ENCODE measurements around the gene KDM3B. TPM values are rescaled to one million over a fixed set of nuclear protein-coding genes. Genes with fewer than 3 reads are reported as not detected.

KDM3B gene
- total and polyA plus RNA-seq, 2 of the 8 experiments (the other 6 are each of a cell fraction or from before 2014, with no cell fraction given), result 27.1 to 78.1 TPM

DNA sequence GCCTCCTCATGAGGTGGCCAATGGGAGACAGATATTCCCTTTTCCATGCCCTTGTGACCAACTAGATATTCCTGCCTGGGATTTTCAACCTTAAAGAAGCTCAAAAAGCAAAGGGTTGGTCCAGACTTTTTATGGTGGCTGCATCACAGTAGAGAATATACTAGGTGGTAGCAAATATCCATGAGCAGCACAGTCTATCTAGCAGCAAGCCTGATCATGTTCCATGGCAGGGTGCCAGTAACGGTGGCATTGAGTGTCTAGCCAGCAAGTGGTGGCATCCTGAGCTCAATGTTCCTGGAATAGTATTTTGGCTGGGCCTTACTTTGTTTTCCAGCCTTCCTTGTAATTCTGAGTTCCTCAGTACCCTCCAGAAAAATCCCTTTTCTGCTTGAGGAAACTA is 46.7 kb upstream of the KDM3B start (continued):
- TF ChIP-seq, protein P1, sequence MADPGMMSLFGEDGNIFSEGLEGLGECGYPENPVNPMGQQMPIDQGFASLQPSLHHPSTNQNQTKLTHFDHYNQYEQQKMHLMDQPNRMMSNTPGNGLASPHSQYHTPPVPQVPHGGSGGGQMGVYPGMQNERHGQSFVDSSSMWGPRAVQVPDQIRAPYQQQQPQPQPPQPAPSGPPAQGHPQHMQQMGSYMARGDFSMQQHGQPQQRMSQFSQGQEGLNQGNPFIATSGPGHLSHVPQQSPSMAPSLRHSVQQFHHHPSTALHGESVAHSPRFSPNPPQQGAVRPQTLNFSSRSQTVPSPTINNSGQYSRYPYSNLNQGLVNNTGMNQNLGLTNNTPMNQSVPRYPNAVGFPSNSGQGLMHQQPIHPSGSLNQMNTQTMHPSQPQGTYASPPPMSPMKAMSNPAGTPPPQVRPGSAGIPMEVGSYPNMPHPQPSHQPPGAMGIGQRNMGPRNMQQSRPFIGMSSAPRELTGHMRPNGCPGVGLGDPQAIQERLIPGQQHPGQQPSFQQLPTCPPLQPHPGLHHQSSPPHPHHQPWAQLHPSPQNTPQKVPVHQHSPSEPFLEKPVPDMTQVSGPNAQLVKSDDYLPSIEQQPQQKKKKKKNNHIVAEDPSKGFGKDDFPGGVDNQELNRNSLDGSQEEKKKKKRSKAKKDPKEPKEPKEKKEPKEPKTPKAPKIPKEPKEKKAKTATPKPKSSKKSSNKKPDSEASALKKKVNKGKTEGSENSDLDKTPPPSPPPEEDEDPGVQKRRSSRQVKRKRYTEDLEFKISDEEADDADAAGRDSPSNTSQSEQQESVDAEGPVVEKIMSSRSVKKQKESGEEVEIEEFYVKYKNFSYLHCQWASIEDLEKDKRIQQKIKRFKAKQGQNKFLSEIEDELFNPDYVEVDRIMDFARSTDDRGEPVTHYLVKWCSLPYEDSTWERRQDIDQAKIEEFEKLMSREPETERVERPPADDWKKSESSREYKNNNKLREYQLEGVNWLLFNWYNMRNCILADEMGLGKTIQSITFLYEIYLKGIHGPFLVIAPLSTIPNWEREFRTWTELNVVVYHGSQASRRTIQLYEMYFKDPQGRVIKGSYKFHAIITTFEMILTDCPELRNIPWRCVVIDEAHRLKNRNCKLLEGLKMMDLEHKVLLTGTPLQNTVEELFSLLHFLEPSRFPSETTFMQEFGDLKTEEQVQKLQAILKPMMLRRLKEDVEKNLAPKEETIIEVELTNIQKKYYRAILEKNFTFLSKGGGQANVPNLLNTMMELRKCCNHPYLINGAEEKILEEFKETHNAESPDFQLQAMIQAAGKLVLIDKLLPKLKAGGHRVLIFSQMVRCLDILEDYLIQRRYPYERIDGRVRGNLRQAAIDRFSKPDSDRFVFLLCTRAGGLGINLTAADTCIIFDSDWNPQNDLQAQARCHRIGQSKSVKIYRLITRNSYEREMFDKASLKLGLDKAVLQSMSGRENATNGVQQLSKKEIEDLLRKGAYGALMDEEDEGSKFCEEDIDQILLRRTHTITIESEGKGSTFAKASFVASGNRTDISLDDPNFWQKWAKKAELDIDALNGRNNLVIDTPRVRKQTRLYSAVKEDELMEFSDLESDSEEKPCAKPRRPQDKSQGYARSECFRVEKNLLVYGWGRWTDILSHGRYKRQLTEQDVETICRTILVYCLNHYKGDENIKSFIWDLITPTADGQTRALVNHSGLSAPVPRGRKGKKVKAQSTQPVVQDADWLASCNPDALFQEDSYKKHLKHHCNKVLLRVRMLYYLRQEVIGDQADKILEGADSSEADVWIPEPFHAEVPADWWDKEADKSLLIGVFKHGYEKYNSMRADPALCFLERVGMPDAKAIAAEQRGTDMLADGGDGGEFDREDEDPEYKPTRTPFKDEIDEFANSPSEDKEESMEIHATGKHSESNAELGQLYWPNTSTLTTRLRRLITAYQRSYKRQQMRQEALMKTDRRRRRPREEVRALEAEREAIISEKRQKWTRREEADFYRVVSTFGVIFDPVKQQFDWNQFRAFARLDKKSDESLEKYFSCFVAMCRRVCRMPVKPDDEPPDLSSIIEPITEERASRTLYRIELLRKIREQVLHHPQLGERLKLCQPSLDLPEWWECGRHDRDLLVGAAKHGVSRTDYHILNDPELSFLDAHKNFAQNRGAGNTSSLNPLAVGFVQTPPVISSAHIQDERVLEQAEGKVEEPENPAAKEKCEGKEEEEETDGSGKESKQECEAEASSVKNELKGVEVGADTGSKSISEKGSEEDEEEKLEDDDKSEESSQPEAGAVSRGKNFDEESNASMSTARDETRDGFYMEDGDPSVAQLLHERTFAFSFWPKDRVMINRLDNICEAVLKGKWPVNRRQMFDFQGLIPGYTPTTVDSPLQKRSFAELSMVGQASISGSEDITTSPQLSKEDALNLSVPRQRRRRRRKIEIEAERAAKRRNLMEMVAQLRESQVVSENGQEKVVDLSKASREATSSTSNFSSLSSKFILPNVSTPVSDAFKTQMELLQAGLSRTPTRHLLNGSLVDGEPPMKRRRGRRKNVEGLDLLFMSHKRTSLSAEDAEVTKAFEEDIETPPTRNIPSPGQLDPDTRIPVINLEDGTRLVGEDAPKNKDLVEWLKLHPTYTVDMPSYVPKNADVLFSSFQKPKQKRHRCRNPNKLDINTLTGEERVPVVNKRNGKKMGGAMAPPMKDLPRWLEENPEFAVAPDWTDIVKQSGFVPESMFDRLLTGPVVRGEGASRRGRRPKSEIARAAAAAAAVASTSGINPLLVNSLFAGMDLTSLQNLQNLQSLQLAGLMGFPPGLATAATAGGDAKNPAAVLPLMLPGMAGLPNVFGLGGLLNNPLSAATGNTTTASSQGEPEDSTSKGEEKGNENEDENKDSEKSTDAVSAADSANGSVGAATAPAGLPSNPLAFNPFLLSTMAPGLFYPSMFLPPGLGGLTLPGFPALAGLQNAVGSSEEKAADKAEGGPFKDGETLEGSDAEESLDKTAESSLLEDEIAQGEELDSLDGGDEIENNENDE (IDR thresholded peaks at IDR 0.05; ENCODE audit: insufficient replicate concordance, low read length), result no peak
- TF ChIP-seq HDAC6 (IDR thresholded peaks at IDR 0.05; ENCODE audit: low read depth, low read length), result no peak
- no peak for TF ChIP-seq KDM5A (IDR thresholded peaks at IDR 0.05; ENCODE audit: low read length)
- TF ChIP-seq CBX5 (IDR thresholded peaks at IDR 0.05; ENCODE audit: low read depth, low read length), result no peak
- TF ChIP-seq GTF2F1 (IDR thresholded peaks at IDR 0.05; ENCODE audit: borderline replicate concordance, low read depth, low read length), result no peak
- no peak for TF ChIP-seq NANOG (IDR thresholded peaks at IDR 0.05; ENCODE audit: insufficient read depth, low read depth, low read length, poor library complexity, severe bottlenecking)
- TF ChIP-seq, protein P2, sequence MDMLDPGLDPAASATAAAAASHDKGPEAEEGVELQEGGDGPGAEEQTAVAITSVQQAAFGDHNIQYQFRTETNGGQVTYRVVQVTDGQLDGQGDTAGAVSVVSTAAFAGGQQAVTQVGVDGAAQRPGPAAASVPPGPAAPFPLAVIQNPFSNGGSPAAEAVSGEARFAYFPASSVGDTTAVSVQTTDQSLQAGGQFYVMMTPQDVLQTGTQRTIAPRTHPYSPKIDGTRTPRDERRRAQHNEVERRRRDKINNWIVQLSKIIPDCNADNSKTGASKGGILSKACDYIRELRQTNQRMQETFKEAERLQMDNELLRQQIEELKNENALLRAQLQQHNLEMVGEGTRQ (IDR thresholded peaks at IDR 0.05; ENCODE audit: low read length), result no peak
- no peak for TF ChIP-seq SP4 (IDR thresholded peaks at IDR 0.05; ENCODE audit: low read length)
- TF ChIP-seq CREB1 (IDR thresholded peaks at IDR 0.05), result no peak
- TF ChIP-seq CHD1 (IDR thresholded peaks at IDR 0.05; ENCODE audit: low read depth, low read length), result no peak
- TF ChIP-seq CBX8 (IDR thresholded peaks at IDR 0.05; ENCODE audit: borderline replicate concordance, low read depth, low read length), result no peak

Data from H1 (cell line).